GM06990 (cell line): ENCODE results near the gene LAPTM5.
A peak's percentile ranks its signal among the peaks of the same experiment; 100 is the strongest.

Experiments
- DNase-seq: peaks from one replicate; pipeline ENCODE4 v3.0.0-alpha.2; 2011; ENCODE audit not compliant: insufficient read length; ENCODE audit errors: extremely low read depth
- H3K27me3 ChIP-seq: replicated peaks from 2 replicates; pipeline ENCODE4 v1.6.0; 2011; ENCODE audit warnings: low read length; ENCODE audit not compliant: control insufficient read depth, insufficient read depth
- H3K36me3 ChIP-seq: 2 replicates; pipeline ENCODE4 v1.5.1; 2011; ENCODE audit warnings: low read length; ENCODE audit not compliant: control insufficient read depth, insufficient read depth
- H3K4me3 ChIP-seq: replicated peaks from 2 replicates; pipeline ENCODE4 v1.5.1; 2011; ENCODE audit warnings: low read depth, mild to moderate bottlenecking, control low read depth, low read length
- TF ChIP-seq, protein P1 (sequence below): IDR thresholded peaks from 2 replicates; pipeline ENCODE4 v1.5.1; 2011; ENCODE audit warnings: low read length, control low read depth, mild to moderate bottlenecking, inconsistent platforms; ENCODE audit not compliant: insufficient read depth, poor library complexity, severe bottlenecking

The LAPTM5 gene

DNA sequence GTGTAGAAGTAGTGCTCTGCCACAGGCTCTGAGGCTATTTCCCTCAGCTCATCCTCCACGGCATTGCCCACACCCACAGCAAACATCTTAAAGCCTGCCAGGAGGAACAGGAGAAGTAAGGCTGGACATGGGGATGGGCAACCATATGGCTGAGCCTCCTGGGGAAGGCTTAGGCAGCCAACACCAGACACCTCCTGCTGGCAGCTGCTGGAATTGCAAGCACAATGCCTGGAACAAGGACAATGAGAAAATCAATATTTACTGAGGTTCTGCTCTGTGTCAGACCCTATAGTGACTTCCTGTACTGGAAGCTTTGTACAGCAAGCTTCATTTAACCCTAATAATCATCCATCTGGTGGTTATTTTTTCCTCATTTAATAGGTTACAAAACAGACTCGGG lies 42.4 kb downstream of the LAPTM5 start:
- no peak for DNase-seq
- H3K27me3 ChIP-seq = no peaks in the 10 kb centered on the region
- no peak overlapping the region for H3K4me3 ChIP-seq
- TF ChIP-seq, protein P1, sequence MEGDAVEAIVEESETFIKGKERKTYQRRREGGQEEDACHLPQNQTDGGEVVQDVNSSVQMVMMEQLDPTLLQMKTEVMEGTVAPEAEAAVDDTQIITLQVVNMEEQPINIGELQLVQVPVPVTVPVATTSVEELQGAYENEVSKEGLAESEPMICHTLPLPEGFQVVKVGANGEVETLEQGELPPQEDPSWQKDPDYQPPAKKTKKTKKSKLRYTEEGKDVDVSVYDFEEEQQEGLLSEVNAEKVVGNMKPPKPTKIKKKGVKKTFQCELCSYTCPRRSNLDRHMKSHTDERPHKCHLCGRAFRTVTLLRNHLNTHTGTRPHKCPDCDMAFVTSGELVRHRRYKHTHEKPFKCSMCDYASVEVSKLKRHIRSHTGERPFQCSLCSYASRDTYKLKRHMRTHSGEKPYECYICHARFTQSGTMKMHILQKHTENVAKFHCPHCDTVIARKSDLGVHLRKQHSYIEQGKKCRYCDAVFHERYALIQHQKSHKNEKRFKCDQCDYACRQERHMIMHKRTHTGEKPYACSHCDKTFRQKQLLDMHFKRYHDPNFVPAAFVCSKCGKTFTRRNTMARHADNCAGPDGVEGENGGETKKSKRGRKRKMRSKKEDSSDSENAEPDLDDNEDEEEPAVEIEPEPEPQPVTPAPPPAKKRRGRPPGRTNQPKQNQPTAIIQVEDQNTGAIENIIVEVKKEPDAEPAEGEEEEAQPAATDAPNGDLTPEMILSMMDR = peak; percentile 43
- no peaks in the 10 kb centered on the region for H3K36me3 ChIP-seq

DNA sequence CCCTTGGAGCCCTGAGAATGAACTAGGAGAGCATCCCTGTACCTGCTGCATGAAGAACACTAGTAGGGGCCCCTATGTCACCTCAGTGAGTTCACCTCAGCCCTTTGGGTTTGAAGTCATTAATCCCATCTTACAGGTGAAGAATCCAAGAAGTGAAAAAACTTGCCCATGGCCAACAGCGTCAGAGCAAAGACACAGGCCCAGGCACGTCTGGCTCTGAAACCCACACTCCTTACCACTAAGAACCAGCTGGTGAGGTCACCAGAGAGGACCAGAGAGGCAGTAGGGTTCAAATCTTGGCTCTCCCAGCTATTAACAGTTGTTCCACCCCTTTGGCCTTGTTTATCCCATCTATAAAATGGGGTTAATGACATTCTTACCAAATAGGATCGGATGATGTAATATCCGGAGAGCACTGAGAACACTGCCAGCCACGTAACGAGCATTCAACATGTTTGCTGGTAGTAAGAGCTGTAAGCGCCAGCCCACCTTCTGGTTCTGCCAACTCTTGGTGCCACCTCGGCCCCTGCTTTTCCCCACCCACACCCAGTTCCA lies 43.0 kb downstream of the LAPTM5 start:
- Histone ChIP-seq H3K36me3 (no peaks in the 10 kb centered on the region), H3K27me3 (no peaks in the 10 kb centered on the region), H3K4me3 (no peak overlapping the region)
- TF ChIP-seq, protein P1 = no peak
- DNase-seq = no peak

DNA sequence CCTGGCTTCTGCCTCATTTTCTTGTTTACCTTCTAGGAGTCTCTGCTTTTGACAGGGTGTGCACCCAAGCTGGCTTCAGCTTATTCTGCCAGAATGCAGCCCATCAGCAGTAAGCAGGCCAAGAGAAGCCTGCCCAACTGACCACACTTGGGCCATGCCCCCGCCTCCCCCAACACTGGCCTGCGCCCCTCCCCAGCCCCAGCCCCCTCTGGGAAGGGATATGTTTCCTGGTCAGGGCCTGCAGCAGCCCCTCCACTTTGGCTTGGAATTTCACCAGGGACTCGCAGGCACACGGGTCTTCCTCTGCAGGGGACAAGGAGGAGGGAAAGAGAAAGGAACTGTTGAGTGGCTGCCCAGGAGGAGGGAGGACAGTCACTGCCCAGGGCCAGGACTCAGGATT lies 43.5 kb downstream of the LAPTM5 start:
- no peaks in the 10 kb centered on the region for H3K27me3 ChIP-seq
- H3K4me3 ChIP-seq = no peak overlapping the region
- TF ChIP-seq, protein P1 = no peak
- DNase-seq = no peak
- H3K36me3 ChIP-seq = no peaks in the 10 kb centered on the region

DNA sequence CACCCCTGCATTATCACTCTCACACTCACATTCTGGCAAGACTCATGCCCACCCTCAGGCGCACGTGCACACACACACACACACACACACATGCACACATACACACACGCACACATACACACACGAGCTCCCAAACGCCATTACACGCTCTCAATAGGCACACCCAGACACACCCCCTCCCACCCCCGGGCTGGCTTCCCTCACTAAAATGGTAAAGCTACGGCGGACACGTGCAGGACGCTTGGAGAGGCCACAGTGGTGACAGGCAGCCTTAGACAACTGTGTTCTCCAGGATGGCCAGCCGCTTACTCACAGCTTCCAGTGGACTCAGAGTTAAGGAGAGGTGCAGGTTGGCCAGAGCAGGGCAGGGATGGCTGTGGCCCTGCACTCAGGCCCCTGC lies 44.3 kb downstream of the LAPTM5 start:
- DNase-seq = no peak
- TF ChIP-seq, protein P1 = no peak
- Histone ChIP-seq H3K36me3 (no peaks in the 10 kb centered on the region), H3K4me3 (no peak overlapping the region), H3K27me3 (no peaks in the 10 kb centered on the region; the same call in 1 of the 2 replicates)

DNA sequence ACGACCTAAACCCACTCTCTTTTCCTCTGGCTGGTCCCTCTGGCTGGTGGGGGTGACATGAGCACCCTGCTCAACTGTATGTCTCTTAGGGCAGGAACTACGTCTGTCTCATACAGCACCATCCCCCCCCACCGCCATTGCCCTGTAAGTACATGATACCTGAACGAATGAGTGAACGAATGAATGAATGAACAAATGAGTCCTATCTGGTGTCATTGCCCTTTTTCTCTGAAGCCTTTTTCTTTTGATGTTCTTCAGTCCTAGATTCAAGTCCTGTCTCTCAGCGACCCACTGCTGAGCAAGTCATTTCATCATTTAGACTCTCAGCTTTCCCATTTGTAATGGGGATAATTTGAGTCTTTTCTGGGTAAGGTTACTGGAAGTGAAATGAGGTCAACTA lies 45.0 kb downstream of the LAPTM5 start:
- Histone ChIP-seq H3K27me3 (no peaks in the 10 kb centered on the region; the same call in 1 of the 2 replicates), H3K4me3 (no peak overlapping the region), H3K36me3 (no peaks in the 10 kb centered on the region)
- TF ChIP-seq, protein P1 = no peak
- DNase-seq = no peak

DNA sequence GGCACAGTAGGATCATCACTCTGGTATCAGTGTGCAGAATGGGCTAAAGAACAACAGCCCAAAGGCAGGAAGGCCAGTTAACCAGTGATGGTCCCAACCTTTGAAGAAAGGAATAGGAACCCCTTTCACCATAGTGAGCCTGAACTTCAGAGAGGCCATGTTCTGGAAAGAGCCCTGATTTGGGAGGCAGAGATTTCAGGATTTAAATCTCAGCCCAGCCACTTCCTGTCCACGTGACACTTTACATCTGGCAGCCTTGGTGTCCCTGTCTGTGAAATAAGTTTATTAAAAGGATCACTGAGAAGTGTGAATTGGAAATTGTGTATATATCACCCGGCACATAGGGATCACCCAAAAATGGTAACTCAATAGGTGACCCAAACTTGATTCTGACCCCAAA lies 47.2 kb downstream of the LAPTM5 start:
- Histone ChIP-seq H3K4me3 (no peak overlapping the region), H3K27me3 (no peaks in the 10 kb centered on the region; the same call in 1 of the 2 replicates), H3K36me3 (no peaks in the 10 kb centered on the region)
- TF ChIP-seq, protein P1 = no peak
- DNase-seq = no peak
